SK-N-SH (cell line): ENCODE data around the gene OR6K2. TPM values are rescaled to one million over a fixed set of nuclear protein-coding genes. Genes with fewer than 3 reads are reported as not detected.

Experiments
- CTCF ChIA-PET: fragments of 300-600, 350-600 bp; formaldehyde crosslinking; extraction: SDS; loops from one replicate; lab custom pipeline; 2021; lab: Yijun Ruan, JAX
- POLR2A ChIA-PET: fragments of 350-600 bp; sonication (Branson Sonifier 250); formaldehyde crosslinking; extraction: SDS; loops from one replicate; lab custom pipeline; 2020; ENCODE audit warnings: antibody characterized with exemption, inconsistent platforms; lab: Yijun Ruan, JAX
- DNase-seq: peaks from one replicate; pipeline ENCODE4 v3.0.0; 2012
- H2AFZ ChIP-seq: fragments of 200-600 bp; sonication (generic); 2 replicates; pipeline ENCODE4 v1.8.1; 2016; ENCODE audit warnings: antibody characterized with exemption, mild to moderate bottlenecking, low read depth
- H3F3A ChIP-seq: fragments of 200-600 bp; sonication (generic); replicated peaks from 2 replicates; pipeline ENCODE3; 2016; ENCODE audit warnings: antibody characterized with exemption, mild to moderate bottlenecking; ENCODE audit not compliant: insufficient read depth
- H3K27ac ChIP-seq, 2 experiments: fragments of 200-500 bp in 1 of 2; fragments of 200-600 bp in 1 of 2; sonication (Bioruptor generic) in 1 of 2; sonication (generic), shearing (Covaris generic) in 1 of 2; 2 replicates each; pipeline versions ENCODE4 v1.5.1 to v1.6.1; 2014 to 2016; ENCODE audit warnings: low read depth in 2 of 2, inconsistent platforms in 1 of 2, low read length in 1 of 2, mild to moderate bottlenecking in 1 of 2, mixed read lengths in 1 of 2
- H3K27me3 ChIP-seq: fragments of 200-600 bp; sonication (generic), shearing (Covaris generic); 2 replicates; pipeline ENCODE4 v1.6.1; 2016; ENCODE audit warnings: mixed run types; ENCODE audit not compliant: insufficient read depth
- H3K36me3 ChIP-seq, 2 experiments: fragments of 200-500 bp in 1 of 2; fragments of 200-600 bp in 1 of 2; sonication (Bioruptor generic) in 1 of 2; sonication (generic) in 1 of 2; replicated peaks in 1 of 2; 2 replicates each; pipeline versions ENCODE3 to v1.5.1; 2014 to 2016; ENCODE audit warnings: low read length in 1 of 2, mild to moderate bottlenecking in 1 of 2; ENCODE audit not compliant: insufficient read depth in 2 of 2, control insufficient read depth in 1 of 2
- H3K4me1 ChIP-seq, 2 experiments: fragments of 200-500 bp in 1 of 2; fragments of 200-600 bp in 1 of 2; sonication (Bioruptor generic) in 1 of 2; sonication (generic), shearing (Covaris generic) in 1 of 2; 2 replicates each; pipeline versions ENCODE4 v1.5.1 to v1.6.1; 2014 to 2016; ENCODE audit warnings: low read depth in 1 of 2, low read length in 1 of 2, mixed run types in 1 of 2; ENCODE audit not compliant: insufficient read depth in 2 of 2, control insufficient read depth in 1 of 2
- H3K4me2 ChIP-seq: fragments of 200-600 bp; sonication (generic), shearing (Covaris generic); 2 replicates; pipeline ENCODE4 v1.6.1; 2017; ENCODE audit warnings: mixed run types
- H3K4me3 ChIP-seq, 2 experiments: fragments of 200-500 bp in 1 of 2; fragments of 200-600 bp in 1 of 2; sonication (Bioruptor generic) in 1 of 2; sonication (generic), shearing (Covaris generic) in 1 of 2; 2 replicates each; pipeline versions ENCODE4 v1.5.1 to v1.8.1; 2014 to 2016; ENCODE audit warnings: low read depth in 2 of 2, inconsistent platforms in 1 of 2, low read length in 1 of 2, mild to moderate bottlenecking in 1 of 2, mixed read lengths in 1 of 2, moderate library complexity in 1 of 2
- H3K79me2 ChIP-seq: fragments of 200-600 bp; sonication (generic); 2 replicates; pipeline ENCODE4 v1.8.1; 2017; ENCODE audit warnings: mild to moderate bottlenecking; ENCODE audit not compliant: insufficient read depth
- H3K9ac ChIP-seq: fragments of 200-600 bp; sonication (generic); 2 replicates; pipeline ENCODE4 v1.6.1; 2017; ENCODE audit warnings: mixed run types
- H3K9me2 ChIP-seq: fragments of 200-600 bp; sonication (generic); 2 replicates; pipeline ENCODE4 v1.6.1; 2017; ENCODE audit warnings: mixed run types
- H3K9me3 ChIP-seq: fragments of 200-600 bp; sonication (generic); 2 replicates; pipeline ENCODE4 v1.6.1; 2017; ENCODE audit warnings: mixed run types, mild to moderate bottlenecking, moderate library complexity
- H4K20me1 ChIP-seq: fragments of 200-600 bp; sonication (generic); 2 replicates; pipeline ENCODE4 v1.6.1; 2017; ENCODE audit warnings: mild to moderate bottlenecking, mixed run types; ENCODE audit not compliant: insufficient read depth
- CTCF ChIP-seq: fragments of 200-600 bp; sonication (generic); IDR thresholded peaks from 2 replicates; pipeline ENCODE4 v1.6.1; 2017; ENCODE audit warnings: antibody characterized with exemption, mild to moderate bottlenecking, moderate library complexity
- ELF1 ChIP-seq: IDR thresholded peaks from 2 replicates; pipeline ENCODE4 v1.4.0; 2012
- EZH2phosphoT487 ChIP-seq: fragments of 200-600 bp; sonication (generic); IDR thresholded peaks from 2 replicates; pipeline ENCODE4 v1.6.1; 2017; ENCODE audit warnings: low read depth, mixed run types, mild to moderate bottlenecking, antibody characterized with exemption, moderate library complexity, borderline replicate concordance
- FOSL2 ChIP-seq: IDR thresholded peaks from 2 replicates; pipeline ENCODE4 v1.4.0; 2012; ENCODE audit warnings: low read depth, mild to moderate bottlenecking, moderate library complexity, borderline replicate concordance
- FOXJ3 ChIP-seq: sonication (generic); formaldehyde crosslinking; IDR thresholded peaks from 2 replicates; pipeline ENCODE4 v1.5.1; 2020; ENCODE audit warnings: mild to moderate bottlenecking, missing genetic modification reagents
- GABPA ChIP-seq: IDR thresholded peaks from 2 replicates; pipeline ENCODE4 v1.4.0; 2012; ENCODE audit warnings: low read depth, mild to moderate bottlenecking
- GATA2 ChIP-seq: sonication (generic); formaldehyde crosslinking; IDR thresholded peaks from 2 replicates; pipeline ENCODE4 v1.5.0; 2020; ENCODE audit warnings: mild to moderate bottlenecking, missing genetic modification reagents
- JUND ChIP-seq: IDR thresholded peaks from 2 replicates; pipeline ENCODE4 v1.4.0; 2012
- MAX ChIP-seq: IDR thresholded peaks from 2 replicates; pipeline ENCODE4 v1.4.0; 2012; ENCODE audit warnings: low read depth
- NRF1 ChIP-seq: IDR thresholded peaks from 2 replicates; pipeline ENCODE4 v1.6.1; 2012; ENCODE audit warnings: low read depth, mild to moderate bottlenecking, low read length
- POLR2AphosphoS5 ChIP-seq: IDR thresholded peaks from 2 replicates; pipeline ENCODE4 v1.6.1; 2012; ENCODE audit warnings: low read depth, low read length
- SIN3A ChIP-seq: IDR thresholded peaks from 2 replicates; pipeline ENCODE4 v1.6.1; 2012; ENCODE audit warnings: low read depth, mild to moderate bottlenecking, low read length, moderate library complexity, borderline replicate concordance
- SMC3 ChIP-seq: IDR thresholded peaks from 2 replicates; pipeline ENCODE4 v1.6.1; 2012; ENCODE audit warnings: low read depth, low read length, improper control_type of control experiment
- TAF1 ChIP-seq: IDR thresholded peaks from 2 replicates; pipeline ENCODE4 v1.6.1; 2012; ENCODE audit warnings: low read depth, mild to moderate bottlenecking, low read length, moderate library complexity, borderline replicate concordance
- TCF12 ChIP-seq: IDR thresholded peaks from 2 replicates; pipeline ENCODE4 v1.4.0; 2012
- USF1 ChIP-seq: IDR thresholded peaks from 2 replicates; pipeline ENCODE4 v1.4.0; 2012; ENCODE audit warnings: low read depth, borderline replicate concordance
- USF2 ChIP-seq: fragments of 150-350 bp; IDR thresholded peaks from 2 replicates; pipeline ENCODE4 v1.6.1; 2017; ENCODE audit warnings: antibody characterized with exemption, low read length, low read depth, borderline replicate concordance
- YY1 ChIP-seq: IDR thresholded peaks from 2 replicates; pipeline ENCODE4 v1.4.0; 2012; ENCODE audit warnings: low read depth, mild to moderate bottlenecking
- ZBTB33 ChIP-seq: IDR thresholded peaks from 2 replicates; pipeline ENCODE4 v1.4.0; 2012; ENCODE audit warnings: low read depth, borderline replicate concordance
- WGBS: methylation state at CpG from one replicate; pipeline ENCODE4 v1.1.6; 2017; ENCODE audit warnings: low lambda C conversion rate; 5-methylcytosine and 5-hydroxymethylcytosine counted together
- polyA plus RNA-seq, 3 experiments: library from polyadenylated mRNA; depleted of rRNA; stranded (reverse); fragments of >200 nt; gene quantifications; 2 replicates each; pipeline ENCODE4 v1.2.3, GENCODE V29; 2012

Gene OR6K2
- polyA plus RNA-seq, 1 of the 3 experiments (the other 2 are of a cell fraction), result not detected

- no peaks in the 10 kb centered on the region for H3K9me3 ChIP-seq
- H3K27me3 ChIP-seq, result 0 out of 2 replicates have a peak, but pooled peaks cover 4% of the 10 kb centered on the region
- H3K4me1 ChIP-seq, result no peaks in the 10 kb centered on the region
- H3F3A ChIP-seq, result no peaks in the 10 kb centered on the region
- no peaks in the 10 kb centered on the region for H3K36me3 ChIP-seq
- no peaks in the 10 kb centered on the region for H3K79me2 ChIP-seq
- H2AFZ ChIP-seq, result no peak overlapping the region
- H3K9me2 ChIP-seq, result no peaks in the 10 kb centered on the region
- no peak overlapping the region for H3K9ac ChIP-seq
- POLR2A ChIA-PET, result no interaction called here
- no peak overlapping the region for H3K27ac ChIP-seq
- H3K4me2 ChIP-seq, result no peak overlapping the region
- TF ChIP-seq USF1 (no peak), TAF1 (no peak), ZBTB33 (no peak), SIN3A (no peak), GATA2 (CRISPR knock-in tag) (no peak), SMC3 (no peak), TCF12 (no peak), MAX (no peak), EZH2phosphoT487 (no peak), NRF1 (no peak), POLR2AphosphoS5 (no peak), FOSL2 (no peak), CTCF (no peak), ELF1 (no peak), JUND (no peak), GABPA (no peak), FOXJ3 (CRISPR knock-in tag) (no peak), YY1 (no peak), USF2 (no peak)
- CTCF ChIA-PET, result no interaction called here
- H4K20me1 ChIP-seq, result no peaks in the 10 kb centered on the region
- WGBS, result 5% methylated on average over 2 of the region's 2 CpGs
- H3K4me3 ChIP-seq, result no peak overlapping the region
- no peak for DNase-seq
Measured at GRCh38 chr1:158694596-158694995, 5.9 kb downstream of the OR6K2 start.
